GM12878 (cell line): ENCODE results near the gene ITM2C. TPM values are rescaled to one million over a fixed set of nuclear protein-coding genes. Genes with fewer than 3 reads are reported as not detected.

Source experiments
- ATAC-seq: fragments of 200-7000 bp; cut with Tn5 transposase; 3 replicates; pipeline ENCODE4 v1.9.1; 2020; ENCODE audit warnings: mild to moderate bottlenecking, moderate library complexity
- BruUV-seq: library from RNA; stranded (reverse); fragments of 400-500 nt; replicated peaks from 2 replicates; lab custom pipeline; 2021; lab: Mats Ljungman, UMichigan
- CTCF ChIA-PET: fragments of 300-600 bp; sonication (Branson Sonifier 250); formaldehyde crosslinking; extraction: SDS; loops from one replicate; lab custom pipeline; 2021; ENCODE audit warnings: inconsistent platforms; lab: Yijun Ruan, JAX
- POLR2A ChIA-PET: fragments of 350-600 bp; formaldehyde crosslinking; extraction: SDS; loops from one replicate; lab custom pipeline; 2021; ENCODE audit warnings: inconsistent platforms; lab: Charles Lee
- RAD21 ChIA-PET: fragments of 300-600 bp; sonication (Branson Sonifier 250); formaldehyde crosslinking; loops from one replicate; lab custom pipeline; 2023; ENCODE audit warnings: antibody characterized with exemption; ENCODE audit not compliant: unreplicated experiment; lab: Charles Lee
- SMC1A ChIA-PET: fragments of 300-600 bp; sonication (Branson Sonifier 250); formaldehyde crosslinking; loops from one replicate; lab custom pipeline; 2023; ENCODE audit not compliant: unreplicated experiment, uncharacterized antibody; lab: Charles Lee
- DNase-seq: peaks from one replicate; pipeline ENCODE4 v3.0.0-alpha.2; 2011; ENCODE audit warnings: low read depth, low spot score
- FAIRE-seq: peaks from 3 replicates; lab custom pipeline; 2011; peaks lifted over from hg19 to GRCh38; lab: Jason Lieb, UNC
- H2AFZ ChIP-seq: 2 replicates; pipeline ENCODE4 v1.6.0; 2011; ENCODE audit warnings: low read depth, low read length, control low read depth; ENCODE audit not compliant: control insufficient read depth
- H3K27ac ChIP-seq: 2 replicates; pipeline ENCODE4 v1.5.1; 2011; ENCODE audit warnings: control low read depth; ENCODE audit not compliant: control insufficient read depth, insufficient read depth
- H3K27me3 ChIP-seq, 2 experiments: replicated peaks in 1 of 2; 2 replicates each; pipeline versions ENCODE4 v1.6.0 to v1.6.1; 2011; ENCODE audit warnings: low read length in 1 of 2; ENCODE audit not compliant: control insufficient read depth in 2 of 2, insufficient read depth in 2 of 2
- H3K36me3 ChIP-seq, 2 experiments: 2 replicates each; pipeline ENCODE4 v1.5.1; 2011; ENCODE audit warnings: low read length in 1 of 2; ENCODE audit not compliant: control insufficient read depth in 2 of 2, insufficient read depth in 2 of 2
- H3K4me1 ChIP-seq: 2 replicates; pipeline ENCODE4 v1.6.1; 2011; ENCODE audit warnings: mild to moderate bottlenecking, low read length, moderate library complexity, mixed read lengths; ENCODE audit not compliant: control insufficient read depth, insufficient read depth
- H3K4me2 ChIP-seq: 2 replicates; pipeline ENCODE4 v1.6.0; 2011; ENCODE audit warnings: control low read depth; ENCODE audit not compliant: control insufficient read depth, insufficient read depth
- H3K4me3 ChIP-seq: fragments of 200-600 bp; sonication (generic); 2 replicates; pipeline ENCODE4 v1.5.1; 2016
- H3K79me2 ChIP-seq: 2 replicates; pipeline ENCODE4 v1.6.0; 2011; ENCODE audit warnings: low read length; ENCODE audit not compliant: control insufficient read depth, insufficient read depth
- H3K9ac ChIP-seq: 2 replicates; pipeline ENCODE4 v1.8.0; 2011; ENCODE audit warnings: low read length, control low read depth, mixed read lengths; ENCODE audit not compliant: control insufficient read depth, insufficient read depth
- H3K9me3 ChIP-seq: replicated peaks from 3 replicates; pipeline ENCODE4 v1.5.1; 2011; ENCODE audit warnings: mild to moderate bottlenecking, low read length; ENCODE audit not compliant: control insufficient read depth, insufficient read depth
- H4K20me1 ChIP-seq: 2 replicates; pipeline ENCODE4 v1.6.0; 2011; ENCODE audit not compliant: control insufficient read depth, insufficient read depth
- CBFB ChIP-seq: IDR thresholded peaks from 2 replicates; pipeline ENCODE4 v1.6.1; 2016; ENCODE audit warnings: antibody characterized with exemption, low read depth
- HCFC1 ChIP-seq: fragments of 150-350 bp; IDR thresholded peaks from 2 replicates; pipeline ENCODE4 v1.6.1; 2014; ENCODE audit warnings: low read length
- JUNB ChIP-seq: IDR thresholded peaks from 2 replicates; pipeline ENCODE4 v1.6.1; 2016; ENCODE audit warnings: antibody characterized with exemption, mild to moderate bottlenecking
- LARP7 ChIP-seq: fragments of 450-650 bp; IDR thresholded peaks from 2 replicates; pipeline ENCODE4 v1.6.1; 2017; ENCODE audit warnings: mild to moderate bottlenecking
- MXI1 ChIP-seq: fragments of 150-350 bp; IDR thresholded peaks from 2 replicates; pipeline ENCODE4 v1.6.1; 2011; ENCODE audit warnings: low read depth, mild to moderate bottlenecking, inconsistent platforms, low read length, improper control_type of control experiment
- NR2F1 ChIP-seq: fragments of 450-650 bp; conservative IDR thresholded peaks from 2 replicates; pipeline ENCODE4 v1.6.1; 2017; ENCODE audit warnings: mild to moderate bottlenecking
- SIX5 ChIP-seq: IDR thresholded peaks from 2 replicates; pipeline ENCODE4 v1.6.1; 2011; ENCODE audit warnings: mild to moderate bottlenecking, low read depth, low read length, moderate library complexity; ENCODE audit not compliant: severe bottlenecking
- TCF3 ChIP-seq: IDR thresholded peaks from 2 replicates; pipeline ENCODE4 v1.6.1; 2012; ENCODE audit warnings: low read depth, mild to moderate bottlenecking, low read length, borderline replicate concordance; ENCODE audit not compliant: insufficient read depth
- TCF7 ChIP-seq: IDR thresholded peaks from 2 replicates; pipeline ENCODE4 v1.6.1; 2014; ENCODE audit warnings: antibody characterized with exemption, borderline replicate concordance
- ZNF24 ChIP-seq: fragments of 450-650 bp; IDR thresholded peaks from 2 replicates; pipeline ENCODE4 v1.6.1; 2017; ENCODE audit warnings: antibody characterized with exemption, mild to moderate bottlenecking
- ZNF384 ChIP-seq: IDR thresholded peaks from 2 replicates; pipeline ENCODE4 v1.6.1; 2012; ENCODE audit warnings: low read depth, mild to moderate bottlenecking, low read length, improper control_type of control experiment, borderline replicate concordance
- WGBS: methylation state at CpG from one replicate; pipeline ENCODE4 v1.1.6; 2016; ENCODE audit warnings: low lambda C conversion rate; ENCODE audit not compliant: insufficient replicate concordance, insufficient coverage; ENCODE audit errors: missing lambda C conversion rate; 5-methylcytosine and 5-hydroxymethylcytosine counted together
- in situ Hi-C: fragments of 300-500 bp; cut with MboI; formaldehyde crosslinking; loops from 9 replicates; pipeline ENCODE4 v1.14.3; 2018; ENCODE audit warnings: mixed read lengths
- intact Hi-C: fragments of 100-400 bp; cut with micrococcal nuclease; formaldehyde crosslinking; loops from one replicate; pipeline ENCODE4 v1.14.2; 2022; ENCODE audit not compliant: unreplicated experiment
- polyA plus RNA-seq, 11 experiments: library from polyadenylated mRNA; depleted of rRNA in 4 of 11; unstranded in 6 of 11; stranded (reverse) in 5 of 11; fragments of >200 nt; fragmentation: Nextera tagmentation in 4 of 11; fragmentation: Illumina TruSeq in 1 of 11; extraction: Ambion mirVana in 4 of 11; extraction: Trizol in 1 of 11; gene quantifications; 1 replicate in 1 of 11; 2 replicates in 10 of 11; pipeline versions ENCODE4 v1.2.1 to v1.2.3, GENCODE V29; 2011 to 2016; ENCODE audit warnings: inconsistent platforms in 2 of 11, missing spikeins in 2 of 11, low read depth in 1 of 11
- total RNA-seq, 4 experiments: library from RNA; depleted of rRNA in 3 of 4; stranded (reverse); fragments of >200 nt in 3 of 4; fragmentation: Illumina TruSeq in 1 of 4; extraction: Trizol in 1 of 4; gene quantifications; 2 replicates each; pipeline versions ENCODE4 v1.2.1 to v1.2.3, GENCODE V29; 2013 to 2021
- TF ChIP-seq, protein P1 (sequence below): fragments of 450-650 bp; IDR thresholded peaks from 2 replicates; pipeline ENCODE4 v1.6.1; 2016; ENCODE audit warnings: mild to moderate bottlenecking
- TF ChIP-seq, protein P2 (sequence below): fragments of 450-650 bp; IDR thresholded peaks from 2 replicates; pipeline ENCODE4 v1.6.1; 2017; ENCODE audit warnings: low read depth, mild to moderate bottlenecking, moderate library complexity

ITM2C gene
- total and polyA plus RNA-seq, 10 of the 15 experiments (the other 5 are each of a cell fraction or from before 2014, with no cell fraction given): 5.4 to 195 (median 149) TPM

DNA sequence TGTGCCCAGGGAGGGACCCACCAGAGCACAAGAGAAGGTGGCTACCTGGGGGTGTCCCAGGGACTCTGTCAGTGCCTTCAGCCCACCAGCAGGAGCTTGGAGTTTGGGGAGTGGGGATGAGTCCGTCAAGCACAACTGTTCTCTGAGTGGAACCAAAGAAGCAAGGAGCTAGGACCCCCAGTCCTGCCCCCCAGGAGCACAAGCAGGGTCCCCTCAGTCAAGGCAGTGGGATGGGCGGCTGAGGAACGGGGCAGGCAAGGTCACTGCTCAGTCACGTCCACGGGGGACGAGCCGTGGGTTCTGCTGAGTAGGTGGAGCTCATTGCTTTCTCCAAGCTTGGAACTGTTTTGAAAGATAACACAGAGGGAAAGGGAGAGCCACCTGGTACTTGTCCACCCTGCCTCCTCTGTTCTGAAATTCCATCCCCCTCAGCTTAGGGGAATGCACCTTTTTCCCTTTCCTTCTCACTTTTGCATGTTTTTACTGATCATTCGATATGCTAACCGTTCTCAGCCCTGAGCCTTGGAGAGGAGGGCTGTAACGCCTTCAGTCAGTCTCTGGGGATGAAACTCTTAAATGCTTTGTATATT, 14.0 kb downstream of the ITM2C start:
- intact Hi-C loops: no loop called here
- H3K36me3 ChIP-seq: peaks cover 2 to 9% of the 10 kb centered on the region in 2 experiments; a peak in 3 of 4 replicates
- TF ChIP-seq, protein P1, sequence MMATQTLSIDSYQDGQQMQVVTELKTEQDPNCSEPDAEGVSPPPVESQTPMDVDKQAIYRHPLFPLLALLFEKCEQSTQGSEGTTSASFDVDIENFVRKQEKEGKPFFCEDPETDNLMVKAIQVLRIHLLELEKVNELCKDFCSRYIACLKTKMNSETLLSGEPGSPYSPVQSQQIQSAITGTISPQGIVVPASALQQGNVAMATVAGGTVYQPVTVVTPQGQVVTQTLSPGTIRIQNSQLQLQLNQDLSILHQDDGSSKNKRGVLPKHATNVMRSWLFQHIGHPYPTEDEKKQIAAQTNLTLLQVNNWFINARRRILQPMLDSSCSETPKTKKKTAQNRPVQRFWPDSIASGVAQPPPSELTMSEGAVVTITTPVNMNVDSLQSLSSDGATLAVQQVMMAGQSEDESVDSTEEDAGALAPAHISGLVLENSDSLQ: no peak
- no peak for TF ChIP-seq TCF3
- no peak for TF ChIP-seq SIX5
- TF ChIP-seq, protein P2, sequence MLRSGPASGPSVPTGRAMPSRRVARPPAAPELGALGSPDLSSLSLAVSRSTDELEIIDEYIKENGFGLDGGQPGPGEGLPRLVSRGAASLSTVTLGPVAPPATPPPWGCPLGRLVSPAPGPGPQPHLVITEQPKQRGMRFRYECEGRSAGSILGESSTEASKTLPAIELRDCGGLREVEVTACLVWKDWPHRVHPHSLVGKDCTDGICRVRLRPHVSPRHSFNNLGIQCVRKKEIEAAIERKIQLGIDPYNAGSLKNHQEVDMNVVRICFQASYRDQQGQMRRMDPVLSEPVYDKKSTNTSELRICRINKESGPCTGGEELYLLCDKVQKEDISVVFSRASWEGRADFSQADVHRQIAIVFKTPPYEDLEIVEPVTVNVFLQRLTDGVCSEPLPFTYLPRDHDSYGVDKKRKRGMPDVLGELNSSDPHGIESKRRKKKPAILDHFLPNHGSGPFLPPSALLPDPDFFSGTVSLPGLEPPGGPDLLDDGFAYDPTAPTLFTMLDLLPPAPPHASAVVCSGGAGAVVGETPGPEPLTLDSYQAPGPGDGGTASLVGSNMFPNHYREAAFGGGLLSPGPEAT: no peak
- TF ChIP-seq TCF7: no peak
- TF ChIP-seq CBFB: no peak
- no peak for TF ChIP-seq JUNB
- no peak for TF ChIP-seq MXI1
- no peak for TF ChIP-seq ZNF384
- TF ChIP-seq LARP7: no peak
- TF ChIP-seq HCFC1: no peak
- TF ChIP-seq ZNF24: no peak
- no peak for TF ChIP-seq NR2F1
- TF ChIP-seq, all 136 proteins: peak for 0
- Histone ChIP-seq H3K4me3 (no peak overlapping the region), H3K27me3 (no peaks in the 10 kb centered on the region), H4K20me1 (no peaks in the 10 kb centered on the region), H3K79me2 (no peaks in the 10 kb centered on the region; the same call in 1 of the 2 replicates), H3K27ac (no peak overlapping the region), H2AFZ (no peak overlapping the region), H3K4me1 (peaks cover 27% of the 10 kb centered on the region), H3K4me2 (no peak overlapping the region), H3K9me3 (no peaks in the 10 kb centered on the region), H3K9ac (no peak overlapping the region)
- WGBS: 72% methylated on average over 10 of the region's 10 CpGs
- BruUV-seq: TSS peak; percentile 80
- SMC1A ChIA-PET: interaction anchor here (1.1 to 1.9 kb wide), 5 partner anchors 9 to 31 kb away, joined by 3 to 6 read pairs (median 4); no protein-coding TSS in a partner anchor
- RAD21 ChIA-PET: interaction anchor here (0.6 to 1.7 kb wide), 4 partner anchors 9 to 108 kb away, joined by 3 to 5 read pairs (median 4); partner anchors contain the start of gene GPR55
- ATAC-seq: no peak
- no peak for FAIRE-seq
- DNase-seq: no peak
- POLR2A ChIA-PET: no interaction called here
- in situ Hi-C loops: no loop called here
- CTCF ChIA-PET: interaction anchor here (1.0 to 2.9 kb wide), 7 partner anchors 12 to 184 kb away, joined by 3 to 9 read pairs (median 4); partner anchors contain the start of gene ITM2C
